ENCODE measurements around the gene NCKAP5. TPM values are rescaled to one million over a fixed set of nuclear protein-coding genes. Genes with fewer than 3 reads are reported as not detected.

Gene NCKAP5
- total RNA-seq, 2 donors from 2014 or later, result not detected

DNA sequence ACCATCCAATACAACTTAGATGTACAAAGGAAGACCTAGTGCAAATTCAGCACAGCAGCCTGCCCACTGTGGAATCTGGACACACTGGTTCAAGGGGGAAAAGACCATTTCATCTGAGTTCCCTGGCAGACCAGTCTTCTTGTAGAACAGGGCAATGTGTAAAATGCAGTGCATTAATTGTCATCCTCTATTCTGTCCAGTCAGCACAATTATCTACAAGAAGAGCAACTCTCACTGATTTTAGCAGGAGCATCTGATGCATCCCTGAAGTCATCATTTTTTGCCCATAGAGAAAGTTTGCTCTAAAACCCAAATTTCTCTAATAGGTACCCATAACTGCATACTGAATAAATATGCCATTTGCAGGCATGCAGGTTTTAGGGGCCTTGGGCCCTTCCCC lies 816.4 kb downstream of the NCKAP5 start:
- ATAC-seq (replicated peaks in 1 of 2) (no peak), DNase-seq (no peak)
- Mint-ChIP-seq H3K27ac (no peak overlapping the region), H3K36me3 (ENCODE audit: insufficient read depth in 2 of 2) (no peaks in the 10 kb centered on the region), H3K9me3 (peaks cover 0 to 6% of the 10 kb centered on the region in 2 donors), H3K4me3 (no peak overlapping the region), H3K27me3 (ENCODE audit: low read depth) (no peaks in the 10 kb centered on the region), H3K4me1 (ENCODE audit: low read depth) (no peaks in the 10 kb centered on the region)

DNA sequence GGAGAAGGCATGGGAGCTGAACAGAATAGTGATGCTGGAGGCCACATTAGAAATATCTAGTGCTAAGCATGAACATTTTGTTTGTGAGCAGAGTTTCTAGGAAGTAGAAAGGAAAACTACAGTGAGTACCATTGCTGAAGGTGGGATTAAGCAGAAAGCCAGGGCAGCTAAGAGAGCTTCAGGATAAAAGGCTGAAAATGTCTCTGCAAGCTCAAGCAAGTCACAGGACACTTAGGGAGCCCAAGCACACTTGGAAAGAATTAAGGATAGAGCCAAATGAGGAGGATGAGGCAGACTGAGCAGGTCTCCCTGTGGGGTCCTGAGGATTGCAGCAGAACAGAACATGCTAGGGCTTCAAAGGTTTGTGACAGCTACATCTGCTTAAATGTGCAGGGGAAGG lies 817.7 kb downstream of the NCKAP5 start:
- Mint-ChIP-seq H3K9me3 (peaks cover 0 to 7% of the 10 kb centered on the region in 2 donors), H3K27ac (no peak overlapping the region), H3K36me3 (ENCODE audit: insufficient read depth in 2 of 2) (no peaks in the 10 kb centered on the region), H3K4me1 (ENCODE audit: low read depth) (no peaks in the 10 kb centered on the region), H3K27me3 (ENCODE audit: low read depth) (no peaks in the 10 kb centered on the region), H3K4me3 (no peak overlapping the region)
- DNase-seq (no peak), ATAC-seq (replicated peaks in 1 of 2) (no peak)

DNA sequence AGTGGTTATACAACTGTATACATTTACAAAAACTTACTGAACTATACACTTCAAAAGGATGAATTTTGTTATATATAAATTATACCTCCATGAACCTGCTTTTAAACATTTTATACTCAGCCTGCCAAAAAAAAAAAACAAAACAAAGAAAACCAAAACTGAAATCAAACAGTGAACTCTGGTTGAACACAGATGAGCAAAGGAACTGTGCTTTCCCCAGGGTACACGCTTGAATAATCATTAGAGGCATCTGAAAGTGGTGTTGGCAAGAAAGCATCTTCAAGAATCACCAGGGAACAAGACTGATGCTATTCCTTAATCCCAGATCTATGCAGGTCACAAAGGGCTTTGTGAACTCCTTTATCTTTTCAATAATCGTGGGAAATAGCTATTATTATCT lies 821.2 kb downstream of the NCKAP5 start:
- Mint-ChIP-seq H3K9me3 (peaks cover 2 to 9% of the 10 kb centered on the region in 2 donors), H3K4me3 (no peak overlapping the region), H3K27me3 (ENCODE audit: low read depth) (no peaks in the 10 kb centered on the region), H3K4me1 (ENCODE audit: low read depth) (no peaks in the 10 kb centered on the region), H3K36me3 (ENCODE audit: insufficient read depth in 2 of 2) (no peaks in the 10 kb centered on the region), H3K27ac (no peak overlapping the region)
- no peak for ATAC-seq (replicated peaks in 1 of 2)
- no peak for DNase-seq

DNA sequence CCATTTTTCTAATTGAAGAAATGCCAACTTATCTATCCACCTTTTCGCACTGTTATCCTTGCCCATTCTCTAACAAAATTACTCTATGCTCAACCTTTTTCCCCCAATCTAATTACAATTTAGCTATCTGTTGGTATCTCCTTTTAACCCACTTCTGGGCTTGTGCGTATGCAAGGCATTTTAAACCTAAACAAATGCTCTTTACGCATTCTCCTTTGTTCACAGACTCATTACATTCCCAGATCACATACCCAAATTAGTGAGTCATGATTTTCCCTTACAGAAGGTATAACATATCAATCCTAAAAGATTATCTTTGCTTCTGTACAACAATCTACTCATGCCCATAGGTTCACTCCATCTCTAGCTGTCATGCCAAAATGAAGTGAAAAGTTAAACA lies 826.5 kb downstream of the NCKAP5 start:
- no peaks in the 10 kb centered on the region for H3K36me3 Mint-ChIP-seq (ENCODE audit: insufficient read depth in 2 of 2)
- no peaks in the 10 kb centered on the region for H3K27me3 Mint-ChIP-seq (ENCODE audit: low read depth)
- H3K27ac Mint-ChIP-seq, result no peak overlapping the region
- H3K4me3 Mint-ChIP-seq, result no peak overlapping the region
- DNase-seq, result no peak
- ATAC-seq (replicated peaks in 1 of 2), result no peak
- H3K4me1 Mint-ChIP-seq (ENCODE audit: low read depth), result no peaks in the 10 kb centered on the region
- peaks cover 4 to 7% of the 10 kb centered on the region in 2 donors for H3K9me3 Mint-ChIP-seq

DNA sequence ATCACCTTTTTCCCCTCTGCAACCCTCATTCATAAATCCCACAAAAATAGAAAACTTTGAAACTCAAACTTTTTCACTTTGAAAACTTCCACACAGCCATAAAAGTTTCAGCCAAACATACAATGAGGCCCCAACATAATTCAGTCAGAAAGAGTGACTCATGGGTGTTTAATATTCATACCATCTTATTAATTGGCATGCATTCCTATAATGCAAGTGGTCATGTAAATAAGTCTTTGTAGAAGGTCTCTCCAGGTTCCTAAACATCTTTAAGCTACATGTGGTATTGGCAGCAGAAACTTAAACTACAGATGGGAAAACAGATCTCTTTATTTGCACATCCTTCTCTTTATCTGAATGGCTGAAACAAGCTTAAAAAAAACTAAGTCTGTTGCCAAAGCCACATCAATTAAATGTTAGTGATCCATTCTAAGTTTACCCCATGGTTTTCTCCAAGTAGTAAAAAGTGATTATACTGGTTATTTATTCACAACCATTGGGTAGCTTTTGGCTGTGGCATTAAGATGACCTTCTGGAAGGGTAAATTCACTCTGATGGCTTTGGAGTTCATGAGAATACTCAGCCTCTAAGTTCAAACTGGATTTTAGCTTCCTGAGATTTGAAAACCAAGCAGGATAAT lies 828.1 kb downstream of the NCKAP5 start:
- Mint-ChIP-seq H3K36me3 (ENCODE audit: insufficient read depth in 2 of 2) (no peaks in the 10 kb centered on the region), H3K4me1 (ENCODE audit: low read depth) (no peaks in the 10 kb centered on the region), H3K27ac (no peak overlapping the region), H3K27me3 (ENCODE audit: low read depth) (no peaks in the 10 kb centered on the region), H3K4me3 (no peak overlapping the region), H3K9me3 (peaks cover 3 to 4% of the 10 kb centered on the region in 2 donors)
- ATAC-seq (replicated peaks in 1 of 2) (no peak), DNase-seq (no peak)

DNA sequence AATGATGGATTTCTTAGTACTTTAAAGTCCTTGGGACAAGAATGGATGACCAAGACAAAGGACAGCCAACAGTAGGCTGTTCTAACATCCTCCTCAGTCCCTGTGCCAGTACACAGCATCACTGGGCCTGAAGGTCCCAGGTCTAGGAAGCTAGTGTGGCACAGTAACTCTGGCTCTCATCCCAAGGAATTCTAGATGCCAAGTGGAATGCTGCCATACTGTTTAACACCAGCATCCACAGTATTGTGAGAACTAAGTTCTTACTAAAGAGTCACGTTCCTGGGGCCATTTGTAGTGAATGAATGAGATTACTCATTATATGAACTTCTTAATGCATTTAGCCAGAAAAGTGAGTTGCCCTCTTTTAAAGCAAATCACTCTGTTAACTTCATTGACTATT lies 830.0 kb downstream of the NCKAP5 start:
- Mint-ChIP-seq H3K27me3 (ENCODE audit: low read depth) (no peaks in the 10 kb centered on the region), H3K9me3 (peaks cover 1 to 4% of the 10 kb centered on the region in 2 donors), H3K27ac (no peak overlapping the region), H3K4me1 (ENCODE audit: low read depth) (no peaks in the 10 kb centered on the region), H3K4me3 (no peak overlapping the region), H3K36me3 (ENCODE audit: insufficient read depth in 2 of 2) (no peaks in the 10 kb centered on the region)
- DNase-seq (no peak), ATAC-seq (replicated peaks in 1 of 2) (no peak)

DNA sequence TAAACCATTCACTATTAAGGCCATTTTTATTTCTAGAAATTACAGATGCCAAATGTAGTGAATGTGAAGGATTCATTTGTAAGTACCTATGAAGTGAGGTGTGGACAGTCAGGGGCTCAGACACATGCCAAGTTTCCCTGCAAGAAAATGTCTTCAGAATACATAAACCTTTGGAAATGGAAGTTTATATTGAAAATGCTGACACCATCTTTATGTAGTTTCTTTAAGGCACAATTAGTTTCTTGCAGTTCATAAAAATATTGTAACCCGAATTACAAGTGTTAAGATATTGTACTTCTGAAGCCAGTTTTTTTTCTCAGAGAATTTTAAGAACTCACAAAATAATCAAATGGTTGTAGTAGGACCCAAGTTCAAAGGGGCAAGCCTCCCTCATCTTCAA lies 832.2 kb downstream of the NCKAP5 start:
- Mint-ChIP-seq H3K27ac (no peak overlapping the region), H3K4me1 (ENCODE audit: low read depth) (no peaks in the 10 kb centered on the region), H3K27me3 (ENCODE audit: low read depth) (no peaks in the 10 kb centered on the region), H3K9me3 (peaks cover 2 to 7% of the 10 kb centered on the region in 2 donors), H3K4me3 (no peak overlapping the region), H3K36me3 (ENCODE audit: insufficient read depth in 2 of 2) (no peaks in the 10 kb centered on the region)
- ATAC-seq (replicated peaks in 1 of 2) (no peak), DNase-seq (no peak)

DNA sequence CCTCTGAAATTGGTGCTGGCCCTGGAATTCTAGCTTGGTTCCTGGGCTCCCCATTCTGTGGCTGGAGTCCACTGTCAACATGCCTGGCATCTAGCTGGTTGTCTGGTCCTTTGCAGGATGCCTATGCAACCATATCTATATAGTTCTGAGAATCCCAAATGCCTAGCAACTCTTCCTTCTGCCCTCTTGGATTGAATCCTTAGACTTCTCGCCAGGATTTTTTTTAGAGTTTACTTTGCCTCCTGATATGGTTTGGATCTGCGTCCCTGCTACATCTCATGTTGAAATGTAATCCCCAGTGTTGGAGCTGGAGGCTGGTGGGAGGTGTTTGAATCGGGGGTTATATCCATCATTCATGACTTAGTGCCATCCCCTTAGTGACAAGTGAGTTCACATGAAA lies 833.3 kb downstream of the NCKAP5 start:
- Mint-ChIP-seq H3K27me3 (ENCODE audit: low read depth) (no peaks in the 10 kb centered on the region), H3K27ac (no peak overlapping the region), H3K36me3 (ENCODE audit: insufficient read depth in 2 of 2) (no peaks in the 10 kb centered on the region), H3K4me3 (no peak overlapping the region), H3K4me1 (ENCODE audit: low read depth) (no peaks in the 10 kb centered on the region), H3K9me3 (peaks cover 2 to 7% of the 10 kb centered on the region in 2 donors)
- no peak for ATAC-seq (replicated peaks in 1 of 2)
- DNase-seq, result no peak

DNA sequence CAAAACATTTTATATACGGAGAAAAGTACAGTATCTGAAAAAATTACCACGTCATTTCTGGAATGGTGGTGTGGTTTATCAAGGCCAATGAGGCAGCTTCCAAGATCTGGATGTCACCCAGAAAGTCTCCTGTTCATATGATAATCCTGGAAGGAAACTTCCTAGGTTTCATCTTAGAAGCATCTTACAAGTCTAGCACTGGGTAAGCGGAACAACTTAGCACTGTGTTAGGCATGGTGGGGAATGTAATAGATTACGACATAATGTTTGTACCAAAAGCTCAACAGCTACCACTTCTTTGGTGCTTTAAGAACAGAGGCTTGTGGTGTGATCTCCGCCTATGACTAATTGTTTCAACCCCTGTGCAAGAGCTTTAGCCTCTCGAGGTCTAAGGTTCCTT lies 835.2 kb downstream of the NCKAP5 start:
- Mint-ChIP-seq H3K27me3 (ENCODE audit: low read depth) (no peaks in the 10 kb centered on the region), H3K36me3 (ENCODE audit: insufficient read depth in 2 of 2) (no peaks in the 10 kb centered on the region), H3K4me1 (ENCODE audit: low read depth) (no peaks in the 10 kb centered on the region), H3K27ac (no peak overlapping the region), H3K4me3 (no peak overlapping the region), H3K9me3 (peaks cover 0 to 6% of the 10 kb centered on the region in 2 donors)
- ATAC-seq (replicated peaks in 1 of 2), result no peak
- DNase-seq, result no peak

DNA sequence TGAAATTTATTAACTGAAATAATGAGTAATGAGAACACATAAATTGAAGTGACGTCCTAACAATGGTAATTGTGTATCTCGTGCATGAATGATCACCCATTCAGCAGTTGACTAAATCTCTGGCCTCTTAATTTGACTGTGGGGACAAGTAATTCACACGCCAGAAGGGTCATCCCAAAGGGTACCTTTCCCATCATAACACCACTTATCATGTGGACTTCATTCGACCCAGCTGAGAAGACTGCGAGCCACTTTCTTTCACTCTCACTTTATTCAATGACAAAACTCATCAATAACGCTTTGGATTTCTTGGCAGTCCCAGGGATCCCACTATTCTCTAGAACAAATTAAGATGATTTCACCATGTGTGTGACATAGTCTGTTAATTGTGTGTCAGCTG lies 835.6 kb downstream of the NCKAP5 start:
- DNase-seq (no peak), ATAC-seq (replicated peaks in 1 of 2) (no peak)
- H3K27me3 Mint-ChIP-seq (ENCODE audit: low read depth), result no peaks in the 10 kb centered on the region
- H3K27ac Mint-ChIP-seq, result no peak overlapping the region
- H3K9me3 Mint-ChIP-seq, result peaks cover 0 to 6% of the 10 kb centered on the region in 2 donors
- no peaks in the 10 kb centered on the region for H3K4me1 Mint-ChIP-seq (ENCODE audit: low read depth)
- no peak overlapping the region for H3K4me3 Mint-ChIP-seq
- H3K36me3 Mint-ChIP-seq (ENCODE audit: insufficient read depth in 2 of 2), result no peaks in the 10 kb centered on the region

DNA sequence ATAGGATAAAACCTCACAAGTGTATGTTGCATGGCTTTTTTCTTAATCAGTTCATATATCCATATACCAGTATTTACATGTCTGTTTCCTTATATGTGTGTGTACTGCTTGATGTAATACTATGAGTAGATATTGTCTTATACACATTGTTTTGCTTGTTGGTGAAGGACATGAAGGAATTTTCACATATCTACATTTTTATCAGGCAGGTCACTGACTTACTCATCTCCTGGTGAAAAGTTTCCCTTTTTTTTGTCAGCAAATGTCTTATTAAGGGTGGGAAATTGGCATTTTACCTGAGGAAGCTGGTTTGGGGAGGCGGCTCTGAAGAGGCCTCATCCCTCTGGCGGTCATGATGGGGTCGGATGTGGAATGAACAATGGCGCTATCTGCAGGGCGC lies 836.8 kb downstream of the NCKAP5 start:
- no peaks in the 10 kb centered on the region for H3K27me3 Mint-ChIP-seq (ENCODE audit: low read depth)
- no peak overlapping the region for H3K4me3 Mint-ChIP-seq
- H3K9me3 Mint-ChIP-seq, result peaks cover 0 to 6% of the 10 kb centered on the region in 2 donors
- no peak overlapping the region for H3K27ac Mint-ChIP-seq
- DNase-seq, result no peak
- ATAC-seq (replicated peaks in 1 of 2), result no peak
- H3K36me3 Mint-ChIP-seq (ENCODE audit: insufficient read depth in 2 of 2), result no peaks in the 10 kb centered on the region
- no peaks in the 10 kb centered on the region for H3K4me1 Mint-ChIP-seq (ENCODE audit: low read depth)

DNA sequence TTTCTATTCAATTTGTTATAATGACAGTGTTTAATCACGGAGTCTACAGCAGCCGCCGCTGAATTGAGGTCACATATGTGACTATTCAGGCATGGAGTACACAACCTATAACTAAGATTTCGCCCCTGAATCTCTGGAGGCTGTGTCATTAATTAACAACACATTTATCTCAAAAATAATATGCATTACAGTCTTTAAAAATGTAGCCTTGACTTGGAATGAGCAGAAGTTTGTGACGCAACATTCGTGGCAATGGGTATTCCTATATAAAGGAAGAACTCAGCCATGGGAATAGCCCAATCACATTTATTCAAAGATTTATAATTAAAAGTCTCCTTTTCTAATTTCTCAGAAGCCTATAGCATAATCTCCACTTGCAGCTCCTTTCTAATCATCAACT lies 837.7 kb downstream of the NCKAP5 start:
- Mint-ChIP-seq H3K36me3 (ENCODE audit: insufficient read depth in 2 of 2) (no peaks in the 10 kb centered on the region), H3K4me3 (no peak overlapping the region), H3K27me3 (ENCODE audit: low read depth) (no peaks in the 10 kb centered on the region), H3K27ac (no peak overlapping the region), H3K9me3 (peaks cover 0 to 6% of the 10 kb centered on the region in 2 donors), H3K4me1 (ENCODE audit: low read depth) (no peaks in the 10 kb centered on the region)
- ATAC-seq (replicated peaks in 1 of 2) (no peak), DNase-seq (no peak)

DNA sequence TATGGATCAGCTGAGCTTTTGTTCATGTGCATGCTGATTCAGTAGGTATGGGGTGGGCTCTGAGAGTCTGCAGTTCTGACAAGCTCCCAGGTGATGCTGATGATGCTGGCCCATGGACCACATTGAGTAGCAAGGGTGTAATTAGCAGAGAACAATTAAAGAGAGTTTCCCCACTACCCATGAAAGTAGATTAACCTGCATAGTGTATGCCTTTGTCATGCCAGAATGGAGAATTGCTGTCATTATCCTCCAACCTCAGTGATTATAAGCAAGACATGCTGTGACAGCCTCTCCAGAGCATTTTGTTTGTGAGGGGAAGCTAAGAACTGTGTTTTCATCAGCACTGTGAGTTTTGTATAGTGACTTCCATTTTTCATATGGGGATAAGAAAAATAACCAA lies 838.7 kb downstream of the NCKAP5 start:
- Mint-ChIP-seq H3K4me1 (ENCODE audit: low read depth) (no peaks in the 10 kb centered on the region), H3K9me3 (peaks cover 0 to 6% of the 10 kb centered on the region in 2 donors), H3K4me3 (no peak overlapping the region), H3K27ac (no peak overlapping the region), H3K27me3 (ENCODE audit: low read depth) (no peaks in the 10 kb centered on the region), H3K36me3 (ENCODE audit: insufficient read depth in 2 of 2) (no peaks in the 10 kb centered on the region)
- no peak for DNase-seq
- ATAC-seq (replicated peaks in 1 of 2), result no peak

DNA sequence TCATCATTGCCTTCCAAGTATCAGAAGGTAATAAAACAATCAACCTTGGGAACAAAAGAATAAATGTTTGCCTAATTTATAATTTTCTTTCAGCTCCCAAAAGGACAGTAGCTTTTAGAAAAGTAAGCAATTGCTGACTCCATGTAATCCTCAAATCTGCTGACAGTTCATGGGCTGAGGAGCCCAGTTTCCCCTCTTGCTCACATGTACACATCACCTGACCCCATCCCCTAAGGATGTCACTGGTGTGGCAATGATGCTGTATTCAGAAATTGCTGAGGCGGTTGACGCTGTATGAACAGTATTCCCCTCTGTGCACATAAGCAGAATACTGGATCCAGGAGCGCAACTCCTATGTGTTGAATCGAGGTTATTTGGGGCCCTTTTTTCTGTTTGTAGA lies 842.1 kb downstream of the NCKAP5 start:
- H3K36me3 Mint-ChIP-seq (ENCODE audit: insufficient read depth in 2 of 2), result peaks cover 0 to 1% of the 10 kb centered on the region in 2 donors
- no peak for DNase-seq
- no peak overlapping the region for H3K27ac Mint-ChIP-seq
- no peak overlapping the region for H3K4me3 Mint-ChIP-seq
- H3K9me3 Mint-ChIP-seq, result peaks cover 2 to 3% of the 10 kb centered on the region in 2 donors
- no peak for ATAC-seq (replicated peaks in 1 of 2)
- no peaks in the 10 kb centered on the region for H3K4me1 Mint-ChIP-seq (ENCODE audit: low read depth)
- H3K27me3 Mint-ChIP-seq (ENCODE audit: low read depth), result no peaks in the 10 kb centered on the region

All from activated T-cell treated with anti-CD3 and anti-CD28 coated beads, Interleukin-2, amount 50 U/mL, for 72 hours (primary cell).